Breast epithelium (tissue), 4 donors: ENCODE data around the gene ITPKB. TPM values are rescaled to one million over a fixed set of nuclear protein-coding genes. Genes with fewer than 3 reads are reported as not detected.

Source experiments
- DNase-seq, 2 donors: peaks; one replicate each; pipeline ENCODE4 v3.0.0-alpha.2; 2019; ENCODE audit warnings: low spot score in 2 of 2
- H3K27ac ChIP-seq, 2 donors: fragments of 200-600 bp; sonication (generic) in 1 of 2; one replicate each; pipeline ENCODE4 v1.5.1; 2016 to 2019; ENCODE audit warnings: mild to moderate bottlenecking in 1 of 2
- H3K27me3 ChIP-seq, 2 donors: fragments of 200-600 bp; sonication (generic) in 1 of 2; one replicate each; pipeline versions ENCODE4 v1.5.1 to v1.6.0; 2017 to 2019; ENCODE audit warnings: control low read depth in 1 of 2, mild to moderate bottlenecking in 1 of 2
- H3K36me3 ChIP-seq: fragments of 200-600 bp; one replicate; pipeline ENCODE4 v1.5.1; 2019
- H3K4me1 ChIP-seq, 2 donors: fragments of 200-600 bp; sonication (generic); one replicate each; pipeline ENCODE4 v1.5.1; 2016 to 2019; ENCODE audit warnings: control low read depth in 1 of 2
- H3K4me3 ChIP-seq, 3 donors: fragments of 200-600 bp; sonication (generic); 1 replicate in 2 of 3; 2 replicates in 1 of 3; pipeline ENCODE4 v1.5.1; 2016 to 2019; ENCODE audit warnings: mild to moderate bottlenecking in 3 of 3, moderate library complexity in 2 of 3
- H3K9me3 ChIP-seq, 2 donors: fragments of 200-600 bp; sonication (generic) in 1 of 2; one replicate each; pipeline ENCODE4 v1.5.1; 2016 to 2019; ENCODE audit warnings: control low read depth in 1 of 2
- POLR2A ChIP-seq: fragments of 450-650 bp; IDR thresholded peaks from one replicate; pipeline ENCODE4 v1.6.1; 2016; ENCODE audit warnings: antibody characterized with exemption, mild to moderate bottlenecking, moderate library complexity
- POLR2AphosphoS5 ChIP-seq, 3 donors: sonication (generic); formaldehyde crosslinking; IDR thresholded peaks; one replicate each; pipeline ENCODE4 v1.6.1; 2017; ENCODE audit warnings: antibody characterized with exemption in 3 of 3
- intact Hi-C: fragments of 100-400 bp; cut with DNase I; formaldehyde crosslinking; loops from one replicate; pipeline ENCODE4 v1.15.1; 2023; ENCODE audit warnings: low total_unique reads
- total RNA-seq, 3 donors: library from RNA; depleted of rRNA; stranded (reverse); fragments of >200 nt; gene quantifications; one replicate each; pipeline ENCODE4 v1.1.0, GENCODE V29; 2016
- TF ChIP-seq, protein P1 (sequence below), 3 donors: fragments of 450-650 bp; IDR thresholded peaks; one replicate each; pipeline ENCODE4 v1.5.1; 2016 to 2017; ENCODE audit warnings: antibody characterized with exemption in 3 of 3, mild to moderate bottlenecking in 3 of 3, moderate library complexity in 3 of 3

ITPKB gene
- total RNA-seq, 3 donors from 2014 or later: 24.0 to 37.6 (median 25.6) TPM

GRCh38 chr1:226586650-226587422, 152.2 kb downstream of the ITPKB start:
- Histone ChIP-seq H3K36me3 (no peaks in the 10 kb centered on the region), H3K4me3 (no peak overlapping the region), H3K9me3 (no peaks in the 10 kb centered on the region), H3K27ac (no peak overlapping the region), H3K27me3 (no peaks in the 10 kb centered on the region), H3K4me1 (no peaks in the 10 kb centered on the region)
- intact Hi-C loops: no loop called here
- DNase-seq: no peak
- TF ChIP-seq, protein P1, sequence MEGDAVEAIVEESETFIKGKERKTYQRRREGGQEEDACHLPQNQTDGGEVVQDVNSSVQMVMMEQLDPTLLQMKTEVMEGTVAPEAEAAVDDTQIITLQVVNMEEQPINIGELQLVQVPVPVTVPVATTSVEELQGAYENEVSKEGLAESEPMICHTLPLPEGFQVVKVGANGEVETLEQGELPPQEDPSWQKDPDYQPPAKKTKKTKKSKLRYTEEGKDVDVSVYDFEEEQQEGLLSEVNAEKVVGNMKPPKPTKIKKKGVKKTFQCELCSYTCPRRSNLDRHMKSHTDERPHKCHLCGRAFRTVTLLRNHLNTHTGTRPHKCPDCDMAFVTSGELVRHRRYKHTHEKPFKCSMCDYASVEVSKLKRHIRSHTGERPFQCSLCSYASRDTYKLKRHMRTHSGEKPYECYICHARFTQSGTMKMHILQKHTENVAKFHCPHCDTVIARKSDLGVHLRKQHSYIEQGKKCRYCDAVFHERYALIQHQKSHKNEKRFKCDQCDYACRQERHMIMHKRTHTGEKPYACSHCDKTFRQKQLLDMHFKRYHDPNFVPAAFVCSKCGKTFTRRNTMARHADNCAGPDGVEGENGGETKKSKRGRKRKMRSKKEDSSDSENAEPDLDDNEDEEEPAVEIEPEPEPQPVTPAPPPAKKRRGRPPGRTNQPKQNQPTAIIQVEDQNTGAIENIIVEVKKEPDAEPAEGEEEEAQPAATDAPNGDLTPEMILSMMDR (IDR thresholded peaks at IDR 0.05): no peak
- TF ChIP-seq POLR2A (no peak), POLR2AphosphoS5 (IDR thresholded peaks at IDR 0.05) (no peak)

DNA sequence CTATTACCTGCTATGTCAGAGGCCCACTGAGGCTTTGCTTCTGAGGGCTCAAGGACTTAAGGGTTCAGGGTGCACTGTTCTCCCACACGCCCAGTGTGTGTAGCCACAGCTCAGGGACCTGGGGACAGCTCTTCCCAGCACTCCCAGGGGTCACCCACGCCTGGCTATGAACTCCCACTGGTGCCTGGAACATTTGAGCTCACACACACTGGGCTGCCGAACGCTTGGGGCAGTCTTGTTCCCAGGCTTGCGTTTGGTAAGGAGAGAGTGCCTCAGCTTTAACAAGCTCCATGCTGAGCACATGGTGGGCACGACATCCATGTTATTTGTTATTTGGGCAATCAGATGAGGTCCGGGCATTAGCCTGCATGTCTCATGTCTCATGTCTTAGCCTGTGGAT, 153.0 kb downstream of the ITPKB start:
- Histone ChIP-seq H3K4me3 (no peak overlapping the region), H3K9me3 (no peaks in the 10 kb centered on the region), H3K27me3 (no peaks in the 10 kb centered on the region), H3K36me3 (no peaks in the 10 kb centered on the region), H3K27ac (no peak overlapping the region), H3K4me1 (no peaks in the 10 kb centered on the region)
- intact Hi-C loops: no loop called here
- DNase-seq: no peak
- TF ChIP-seq POLR2AphosphoS5 (IDR thresholded peaks at IDR 0.05) (no peak), POLR2A (no peak)
- TF ChIP-seq, protein P1 (IDR thresholded peaks at IDR 0.05): no peak

DNA sequence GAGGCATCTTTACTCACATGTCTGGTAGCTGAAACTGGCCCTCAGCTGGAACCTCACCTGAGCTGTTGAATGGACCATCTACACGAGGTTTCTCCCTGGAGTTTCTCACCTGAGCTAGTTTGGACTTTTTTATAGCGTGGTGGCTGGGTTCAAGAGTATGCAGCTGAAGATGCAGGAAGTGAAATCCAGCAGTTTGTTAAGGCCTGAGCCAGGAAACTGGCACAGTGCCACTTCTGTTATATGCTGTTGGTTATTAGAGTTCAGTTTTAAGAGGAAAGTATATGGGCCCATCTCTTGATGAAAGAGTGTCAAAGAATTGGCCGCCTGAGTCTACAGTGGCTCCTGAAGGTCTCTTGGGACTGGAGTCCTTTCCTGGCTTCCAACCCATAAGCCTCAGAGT, 154.9 kb downstream of the ITPKB start:
- H3K36me3 ChIP-seq: no peaks in the 10 kb centered on the region

DNA sequence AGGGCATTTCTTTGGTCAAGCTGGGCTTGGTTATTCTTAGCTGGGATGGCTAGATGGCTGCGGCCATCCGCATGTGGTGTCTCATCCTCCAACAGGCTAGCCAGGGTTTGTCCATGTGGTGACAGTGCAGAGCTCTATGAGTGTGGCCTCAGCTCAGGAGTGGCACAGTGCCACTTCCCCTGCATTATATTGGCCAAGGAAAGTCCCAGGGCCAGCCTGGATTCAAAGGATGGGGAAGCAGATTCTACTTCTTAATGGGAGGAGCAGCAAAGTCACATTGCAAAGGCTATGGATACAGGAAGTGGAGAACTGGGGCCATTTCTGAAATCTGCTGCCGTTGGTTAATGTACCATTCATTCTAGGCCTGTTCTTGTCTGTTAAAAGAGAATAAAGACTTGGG, 156.1 kb downstream of the ITPKB start:
- DNase-seq: no peak
- H3K27me3 ChIP-seq: no peaks in the 10 kb centered on the region
- TF ChIP-seq POLR2A (no peak), POLR2AphosphoS5 (IDR thresholded peaks at IDR 0.05) (no peak)
- TF ChIP-seq, protein P1 (IDR thresholded peaks at IDR 0.05): no peak
- H3K4me3 ChIP-seq: no peak overlapping the region
- no peaks in the 10 kb centered on the region for H3K9me3 ChIP-seq
- H3K4me1 ChIP-seq: no peaks in the 10 kb centered on the region
- H3K27ac ChIP-seq: no peak overlapping the region
- intact Hi-C loops: no loop called here
- no peaks in the 10 kb centered on the region for H3K36me3 ChIP-seq

More for the DNA sequence above, 154.9 kb downstream of the ITPKB start:
- DNase-seq: no peak
- intact Hi-C loops: no loop called here
- Histone ChIP-seq H3K4me3 (no peak overlapping the region), H3K27ac (no peak overlapping the region), H3K9me3 (no peaks in the 10 kb centered on the region), H3K4me1 (no peaks in the 10 kb centered on the region), H3K27me3 (no peaks in the 10 kb centered on the region)
- TF ChIP-seq, protein P1 (IDR thresholded peaks at IDR 0.05): no peak
- TF ChIP-seq POLR2AphosphoS5 (IDR thresholded peaks at IDR 0.05) (no peak), POLR2A (no peak)

Other genes starting within 250 kb of the ITPKB start
- gene STUM, start 190.5 kb downstream of the ITPKB start, total RNA-seq: 1 to 10 TPM; 1.1 to 7.2 (median 2.2) TPM
- 10 to 100 TPM; 27.8 to 31.9 (median 27.9) TPM for gene PSEN2, start 131.3 kb upstream of the ITPKB start, total RNA-seq
- gene COQ8A, start 201.0 kb upstream of the ITPKB start, total RNA-seq: 100 to 1,000 TPM in 1 of 3 donors, 10 to 100 TPM in 2; 51.8 to 307 (median 60.6) TPM